Activated B cell treated with CpG ODN at 0.5 μM for 24 hours (primary cell): ENCODE data around the gene TDRD10. TPM values are rescaled to one million over a fixed set of nuclear protein-coding genes. Genes with fewer than 3 reads are reported as not detected.

Experiments
- ATAC-seq: fragments of 200-7000 bp; cut with Tn5 transposase; one replicate; pipeline ENCODE4 v1.10.0; 2021; ENCODE audit warnings: low read depth, mild to moderate bottlenecking, moderate library complexity
- CTCF ChIA-PET: fragments of 350-600 bp; sonication (Branson Sonifier 250); formaldehyde crosslinking; loops from one replicate; lab custom pipeline; 2021; ENCODE audit warnings: antibody characterized with exemption; lab: Charles Lee
- POLR2A ChIA-PET: fragments of 350-600 bp; sonication (Branson Sonifier 250); formaldehyde crosslinking; loops from one replicate; lab custom pipeline; 2021; ENCODE audit warnings: antibody characterized with exemption; lab: Charles Lee
- DNase-seq: peaks from one replicate; pipeline ENCODE4 v3.0.0; 2022
- H3K27ac Mint-ChIP-seq: one replicate; pipeline ENCODE4 v1.8.0; 2020; ENCODE audit warnings: mixed read lengths
- H3K27me3 Mint-ChIP-seq: one replicate; pipeline ENCODE4 v1.8.0; 2021; ENCODE audit warnings: mixed read lengths
- H3K36me3 Mint-ChIP-seq: one replicate; pipeline ENCODE4 v1.8.0; 2021; ENCODE audit warnings: low read depth, mixed read lengths
- H3K4me1 Mint-ChIP-seq: one replicate; pipeline ENCODE4 v1.8.0; 2021; ENCODE audit warnings: mixed read lengths
- H3K4me3 Mint-ChIP-seq: one replicate; pipeline ENCODE4 v1.8.0; 2020; ENCODE audit warnings: mild to moderate bottlenecking, mixed read lengths
- H3K9me3 Mint-ChIP-seq: one replicate; pipeline ENCODE4 v1.8.0; 2020; ENCODE audit warnings: mixed read lengths
- intact Hi-C: fragments of 100-400 bp; cut with micrococcal nuclease; formaldehyde crosslinking; loops from one replicate; pipeline ENCODE4 v1.15.1; 2024
- total RNA-seq: library from RNA; stranded (reverse); gene quantifications from 2 replicates; pipeline ENCODE4 v1.2.3, GENCODE V29; 2022
- TF ChIP-seq, protein P1 (sequence below): fragments of 200-600 bp; IDR thresholded peaks from one replicate; pipeline ENCODE4 v1.8.0; 2022; ENCODE audit warnings: antibody characterized with exemption, mild to moderate bottlenecking

Gene TDRD10
- total RNA-seq, 1 donor from 2014 or later: not detected

- Mint-ChIP-seq H3K4me1 (peaks cover 20% of the 10 kb centered on the region), H3K27ac (peak overlapping the region; percentile 78), H3K36me3 (peaks cover 98% of the 10 kb centered on the region), H3K4me3 (no peak overlapping the region), H3K27me3 (no peaks in the 10 kb centered on the region), H3K9me3 (no peaks in the 10 kb centered on the region)
- ChIA-PET CTCF (no interaction called here), POLR2A (no interaction called here)
- DNase-seq: no peak
- intact Hi-C loops: no loop called here
- TF ChIP-seq, protein P1, sequence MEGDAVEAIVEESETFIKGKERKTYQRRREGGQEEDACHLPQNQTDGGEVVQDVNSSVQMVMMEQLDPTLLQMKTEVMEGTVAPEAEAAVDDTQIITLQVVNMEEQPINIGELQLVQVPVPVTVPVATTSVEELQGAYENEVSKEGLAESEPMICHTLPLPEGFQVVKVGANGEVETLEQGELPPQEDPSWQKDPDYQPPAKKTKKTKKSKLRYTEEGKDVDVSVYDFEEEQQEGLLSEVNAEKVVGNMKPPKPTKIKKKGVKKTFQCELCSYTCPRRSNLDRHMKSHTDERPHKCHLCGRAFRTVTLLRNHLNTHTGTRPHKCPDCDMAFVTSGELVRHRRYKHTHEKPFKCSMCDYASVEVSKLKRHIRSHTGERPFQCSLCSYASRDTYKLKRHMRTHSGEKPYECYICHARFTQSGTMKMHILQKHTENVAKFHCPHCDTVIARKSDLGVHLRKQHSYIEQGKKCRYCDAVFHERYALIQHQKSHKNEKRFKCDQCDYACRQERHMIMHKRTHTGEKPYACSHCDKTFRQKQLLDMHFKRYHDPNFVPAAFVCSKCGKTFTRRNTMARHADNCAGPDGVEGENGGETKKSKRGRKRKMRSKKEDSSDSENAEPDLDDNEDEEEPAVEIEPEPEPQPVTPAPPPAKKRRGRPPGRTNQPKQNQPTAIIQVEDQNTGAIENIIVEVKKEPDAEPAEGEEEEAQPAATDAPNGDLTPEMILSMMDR: no peak
- no peak for ATAC-seq
These were observed 81.8 kb downstream of the TDRD10 start for GRCh38 chr1:154583773-154584172.

GRCh38 chr1:154584267-154584994 is 82.4 kb downstream of the TDRD10 start:
- DNase-seq (no peak), ATAC-seq (peak; percentile 66)
- no peaks in the 10 kb centered on the region for H3K27me3 Mint-ChIP-seq
- H3K4me1 Mint-ChIP-seq: peaks cover 20% of the 10 kb centered on the region
- H3K27ac Mint-ChIP-seq: peak overlapping the region; percentile 78
- intact Hi-C loops: no loop called here
- TF ChIP-seq, protein P1: no peak
- H3K4me3 Mint-ChIP-seq: no peak overlapping the region
- CTCF ChIA-PET: interaction anchor here (0.9 kb wide), 1 partner anchor 85 kb away, joined by 3 read pairs; no protein-coding TSS in a partner anchor
- POLR2A ChIA-PET: interaction anchor here (0.8 kb wide), 1 partner anchor 359 kb away, joined by 3 read pairs; no protein-coding TSS in a partner anchor
- H3K9me3 Mint-ChIP-seq: no peaks in the 10 kb centered on the region
- peaks cover 98% of the 10 kb centered on the region for H3K36me3 Mint-ChIP-seq

DNA sequence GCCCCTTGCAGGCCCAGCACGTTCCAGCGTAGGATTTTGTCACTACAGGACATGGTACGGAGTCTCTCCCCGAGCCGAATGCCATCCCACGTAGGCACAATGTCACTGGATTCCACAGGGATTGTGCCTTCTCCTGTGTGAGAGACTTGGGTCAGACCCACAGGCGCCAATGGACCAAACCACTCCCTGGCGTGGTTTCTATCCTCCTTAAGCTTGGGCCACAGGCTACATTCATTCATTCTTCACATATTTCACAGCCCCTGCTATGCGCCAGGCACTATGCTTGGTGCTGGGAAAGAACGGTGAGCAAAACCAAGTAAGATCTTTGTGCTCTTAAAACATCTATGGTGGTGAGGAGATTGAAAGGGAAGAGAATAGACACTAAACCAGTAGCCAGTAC is 84.2 kb downstream of the TDRD10 start:
- no peaks in the 10 kb centered on the region for H3K27me3 Mint-ChIP-seq
- ATAC-seq: no peak
- POLR2A ChIA-PET: no interaction called here
- H3K4me1 Mint-ChIP-seq: peaks cover 20% of the 10 kb centered on the region
- no peaks in the 10 kb centered on the region for H3K9me3 Mint-ChIP-seq
- TF ChIP-seq, protein P1: no peak
- H3K36me3 Mint-ChIP-seq: peaks cover 96% of the 10 kb centered on the region
- intact Hi-C loops: no loop called here
- CTCF ChIA-PET: no interaction called here
- H3K27ac Mint-ChIP-seq: no peak overlapping the region
- DNase-seq: no peak
- H3K4me3 Mint-ChIP-seq: no peak overlapping the region

DNA sequence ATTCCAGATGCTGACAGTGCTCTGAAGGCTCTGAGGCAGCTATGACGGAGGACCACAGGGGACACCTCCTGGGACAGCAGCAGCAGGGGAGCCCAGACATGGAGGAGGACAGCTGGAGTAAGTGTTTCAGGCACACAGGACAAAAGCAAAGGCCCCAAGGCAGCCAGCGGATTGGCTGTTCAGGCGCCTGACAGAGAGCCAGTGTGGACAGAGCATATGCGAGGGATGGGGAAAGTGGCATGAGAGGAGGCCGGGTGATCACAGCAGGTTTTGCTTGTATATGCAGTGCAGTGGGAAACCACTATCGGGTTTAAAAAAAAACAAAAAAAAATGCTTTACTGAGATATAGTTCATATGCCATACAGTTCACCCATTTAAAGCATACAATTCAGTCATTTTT is 84.6 kb downstream of the TDRD10 start:
- no peak for ATAC-seq
- CTCF ChIA-PET: no interaction called here

GRCh38 chr1:154589780-154590179 is 87.8 kb downstream of the TDRD10 start:
- Mint-ChIP-seq H3K4me1 (peaks cover 8% of the 10 kb centered on the region), H3K27me3 (no peaks in the 10 kb centered on the region), H3K36me3 (peaks cover 94% of the 10 kb centered on the region), H3K9me3 (no peaks in the 10 kb centered on the region), H3K27ac (no peak overlapping the region), H3K4me3 (no peak overlapping the region)
- ChIA-PET POLR2A (interaction anchor here (0.5 kb wide), 1 partner anchor 36 kb away, joined by 3 read pairs; no protein-coding TSS in a partner anchor), CTCF (no interaction called here)
- TF ChIP-seq, protein P1: no peak
- DNase-seq: no peak
- intact Hi-C loops: no loop called here
- no peak for ATAC-seq

More for the DNA sequence above, 84.6 kb downstream of the TDRD10 start:
- Mint-ChIP-seq H3K27me3 (no peaks in the 10 kb centered on the region), H3K4me1 (peaks cover 20% of the 10 kb centered on the region), H3K36me3 (peaks cover 97% of the 10 kb centered on the region), H3K27ac (no peak overlapping the region), H3K4me3 (no peak overlapping the region), H3K9me3 (no peaks in the 10 kb centered on the region)
- intact Hi-C loops: no loop called here
- DNase-seq: no peak
- POLR2A ChIA-PET: no interaction called here
- TF ChIP-seq, protein P1: no peak
